H54 (cell line): ENCODE data around the gene CES2.
"Not testable (repeated sequence)": the region's sequence is repeated elsewhere in the genome, so short reads cannot be mapped to it uniquely, and the experiment has no call there.

ENCODE experiments used
- DNase-seq: peaks from one replicate; pipeline ENCODE4 v3.0.0; 2011; ENCODE audit warnings: low spot score, mixed read lengths; ENCODE audit not compliant: insufficient read length
- FAIRE-seq: peaks from 3 replicates; lab custom pipeline; 2011; peaks lifted over from hg19 to GRCh38; lab: Jason Lieb, UNC
- POLR2A ChIP-seq: IDR thresholded peaks from 2 replicates; pipeline ENCODE4 v1.6.1; 2011; ENCODE audit warnings: low read depth, mild to moderate bottlenecking, low read length

Gene CES2

GRCh38 chr16:66991545-66992077, 56.3 kb downstream of the CES2 start:
- DNase-seq (no peak), FAIRE-seq (no peak)
- TF ChIP-seq POLR2A = no peak

- not testable (repeated sequence) for DNase-seq, FAIRE-seq
These were observed 58.2 kb downstream of the CES2 start for GRCh38 chr16:66993558-66993957.
